SK-N-SH (cell line): Measurements from ENCODE around the gene TTC36. TPM values are rescaled to one million over a fixed set of nuclear protein-coding genes. Genes with fewer than 3 reads are reported as not detected.

Source experiments
- CTCF ChIA-PET: fragments of 300-600, 350-600 bp; formaldehyde crosslinking; extraction: SDS; loops from one replicate; lab custom pipeline; 2021; lab: Yijun Ruan, JAX
- POLR2A ChIA-PET: fragments of 350-600 bp; sonication (Branson Sonifier 250); formaldehyde crosslinking; extraction: SDS; loops from one replicate; lab custom pipeline; 2020; ENCODE audit warnings: antibody characterized with exemption, inconsistent platforms; lab: Yijun Ruan, JAX
- DNase-seq: peaks from one replicate; pipeline ENCODE4 v3.0.0; 2012
- H2AFZ ChIP-seq: fragments of 200-600 bp; sonication (generic); 2 replicates; pipeline ENCODE4 v1.8.1; 2016; ENCODE audit warnings: antibody characterized with exemption, mild to moderate bottlenecking, low read depth
- H3F3A ChIP-seq: fragments of 200-600 bp; sonication (generic); replicated peaks from 2 replicates; pipeline ENCODE3; 2016; ENCODE audit warnings: antibody characterized with exemption, mild to moderate bottlenecking; ENCODE audit not compliant: insufficient read depth
- H3K27ac ChIP-seq, 2 experiments: fragments of 200-500 bp in 1 of 2; fragments of 200-600 bp in 1 of 2; sonication (Bioruptor generic) in 1 of 2; sonication (generic), shearing (Covaris generic) in 1 of 2; 2 replicates each; pipeline versions ENCODE4 v1.5.1 to v1.6.1; 2014 to 2016; ENCODE audit warnings: low read depth in 2 of 2, inconsistent platforms in 1 of 2, low read length in 1 of 2, mild to moderate bottlenecking in 1 of 2, mixed read lengths in 1 of 2
- H3K27me3 ChIP-seq: fragments of 200-600 bp; sonication (generic), shearing (Covaris generic); 2 replicates; pipeline ENCODE4 v1.6.1; 2016; ENCODE audit warnings: mixed run types; ENCODE audit not compliant: insufficient read depth
- H3K36me3 ChIP-seq, 2 experiments: fragments of 200-500 bp in 1 of 2; fragments of 200-600 bp in 1 of 2; sonication (Bioruptor generic) in 1 of 2; sonication (generic) in 1 of 2; replicated peaks in 1 of 2; 2 replicates each; pipeline versions ENCODE3 to v1.5.1; 2014 to 2016; ENCODE audit warnings: low read length in 1 of 2, mild to moderate bottlenecking in 1 of 2; ENCODE audit not compliant: insufficient read depth in 2 of 2, control insufficient read depth in 1 of 2
- H3K4me1 ChIP-seq, 2 experiments: fragments of 200-500 bp in 1 of 2; fragments of 200-600 bp in 1 of 2; sonication (Bioruptor generic) in 1 of 2; sonication (generic), shearing (Covaris generic) in 1 of 2; 2 replicates each; pipeline versions ENCODE4 v1.5.1 to v1.6.1; 2014 to 2016; ENCODE audit warnings: low read depth in 1 of 2, low read length in 1 of 2, mixed run types in 1 of 2; ENCODE audit not compliant: insufficient read depth in 2 of 2, control insufficient read depth in 1 of 2
- H3K4me2 ChIP-seq: fragments of 200-600 bp; sonication (generic), shearing (Covaris generic); 2 replicates; pipeline ENCODE4 v1.6.1; 2017; ENCODE audit warnings: mixed run types
- H3K4me3 ChIP-seq, 2 experiments: fragments of 200-500 bp in 1 of 2; fragments of 200-600 bp in 1 of 2; sonication (Bioruptor generic) in 1 of 2; sonication (generic), shearing (Covaris generic) in 1 of 2; 2 replicates each; pipeline versions ENCODE4 v1.5.1 to v1.8.1; 2014 to 2016; ENCODE audit warnings: low read depth in 2 of 2, inconsistent platforms in 1 of 2, low read length in 1 of 2, mild to moderate bottlenecking in 1 of 2, mixed read lengths in 1 of 2, moderate library complexity in 1 of 2
- H3K79me2 ChIP-seq: fragments of 200-600 bp; sonication (generic); 2 replicates; pipeline ENCODE4 v1.8.1; 2017; ENCODE audit warnings: mild to moderate bottlenecking; ENCODE audit not compliant: insufficient read depth
- H3K9ac ChIP-seq: fragments of 200-600 bp; sonication (generic); 2 replicates; pipeline ENCODE4 v1.6.1; 2017; ENCODE audit warnings: mixed run types
- H3K9me2 ChIP-seq: fragments of 200-600 bp; sonication (generic); 2 replicates; pipeline ENCODE4 v1.6.1; 2017; ENCODE audit warnings: mixed run types
- H3K9me3 ChIP-seq: fragments of 200-600 bp; sonication (generic); 2 replicates; pipeline ENCODE4 v1.6.1; 2017; ENCODE audit warnings: mixed run types, mild to moderate bottlenecking, moderate library complexity
- H4K20me1 ChIP-seq: fragments of 200-600 bp; sonication (generic); 2 replicates; pipeline ENCODE4 v1.6.1; 2017; ENCODE audit warnings: mild to moderate bottlenecking, mixed run types; ENCODE audit not compliant: insufficient read depth
- CTCF ChIP-seq: fragments of 200-600 bp; sonication (generic); IDR thresholded peaks from 2 replicates; pipeline ENCODE4 v1.6.1; 2017; ENCODE audit warnings: antibody characterized with exemption, mild to moderate bottlenecking, moderate library complexity
- FOXJ3 ChIP-seq: sonication (generic); formaldehyde crosslinking; IDR thresholded peaks from 2 replicates; pipeline ENCODE4 v1.5.1; 2020; ENCODE audit warnings: mild to moderate bottlenecking, missing genetic modification reagents
- GABPA ChIP-seq: IDR thresholded peaks from 2 replicates; pipeline ENCODE4 v1.4.0; 2012; ENCODE audit warnings: low read depth, mild to moderate bottlenecking
- MXI1 ChIP-seq: IDR thresholded peaks from 2 replicates; pipeline ENCODE4 v1.6.1; 2012; ENCODE audit warnings: mild to moderate bottlenecking, low read depth, low read length, improper control_type of control experiment
- NRF1 ChIP-seq: IDR thresholded peaks from 2 replicates; pipeline ENCODE4 v1.6.1; 2012; ENCODE audit warnings: low read depth, mild to moderate bottlenecking, low read length
- RCOR1 ChIP-seq: fragments of 150-350 bp; IDR thresholded peaks from 2 replicates; pipeline ENCODE4 v1.6.1; 2017; ENCODE audit warnings: antibody characterized with exemption, low read length
- REST ChIP-seq: IDR thresholded peaks from 2 replicates; pipeline ENCODE4 v1.6.1; 2012; ENCODE audit warnings: mild to moderate bottlenecking, low read depth, low read length, moderate library complexity
- WGBS: methylation state at CpG from one replicate; pipeline ENCODE4 v1.1.6; 2017; ENCODE audit warnings: low lambda C conversion rate; 5-methylcytosine and 5-hydroxymethylcytosine counted together
- polyA plus RNA-seq, 3 experiments: library from polyadenylated mRNA; depleted of rRNA; stranded (reverse); fragments of >200 nt; gene quantifications; 2 replicates each; pipeline ENCODE4 v1.2.3, GENCODE V29; 2012

Gene TTC36
- polyA plus RNA-seq, 1 of the 3 experiments (the other 2 are of a cell fraction) = 0.18 TPM

- CTCF ChIA-PET = interaction anchor here (0.8 kb wide), 1 partner anchor 15 kb away, joined by 3 read pairs; no protein-coding TSS in a partner anchor
- TF ChIP-seq NRF1 (no peak), FOXJ3 (CRISPR knock-in tag) (no peak), GABPA (no peak), RCOR1 (no peak), REST (no peak)
These were observed 24.1 kb upstream of the TTC36 start for GRCh38 chr11:118503216-118503615.

GRCh38 chr11:118511601-118512000 is 15.7 kb upstream of the TTC36 start:
- H3F3A ChIP-seq = no peaks in the 10 kb centered on the region
- H2AFZ ChIP-seq = no peak overlapping the region

More at GRCh38 chr11:118503216-118503615, 24.1 kb upstream of the TTC36 start:
- POLR2A ChIA-PET = no interaction called here
- Histone ChIP-seq H3K4me1 (no peaks in the 10 kb centered on the region), H3F3A (peaks cover 4% of the 10 kb centered on the region), H3K27me3 (no peaks in the 10 kb centered on the region), H3K4me2 (no peak overlapping the region), H2AFZ (no peak overlapping the region), H3K27ac (no peak overlapping the region), H3K79me2 (no peaks in the 10 kb centered on the region), H3K36me3 (peaks cover 68 to 91% of the 10 kb centered on the region in 2 experiments), H3K9me2 (no peaks in the 10 kb centered on the region), H3K9ac (no peak overlapping the region), H4K20me1 (no peaks in the 10 kb centered on the region), H3K9me3 (no peaks in the 10 kb centered on the region), H3K4me3 (no peak overlapping the region)
- 82% methylated on average over 3 of the region's 3 CpGs for WGBS
- DNase-seq = no peak

More at GRCh38 chr11:118511601-118512000, 15.7 kb upstream of the TTC36 start:
- DNase-seq = no peak
- WGBS = 94% methylated on average over 5 of the region's 5 CpGs
- Histone ChIP-seq H3K79me2 (no peaks in the 10 kb centered on the region), H3K27me3 (no peaks in the 10 kb centered on the region), H4K20me1 (no peaks in the 10 kb centered on the region), H3K36me3 (peaks cover 80 to 85% of the 10 kb centered on the region in 2 experiments), H3K27ac (no peak overlapping the region), H3K9ac (no peak overlapping the region), H3K9me2 (no peaks in the 10 kb centered on the region), H3K4me3 (no peak overlapping the region), H3K4me1 (no peaks in the 10 kb centered on the region), H3K4me2 (no peak overlapping the region), H3K9me3 (no peaks in the 10 kb centered on the region)
- CTCF ChIA-PET = no interaction called here
- POLR2A ChIA-PET = no interaction called here
- TF ChIP-seq MXI1 (no peak), CTCF (no peak), REST (no peak)
